ENCODE measurements around the gene RDH13. TPM values are rescaled to one million over a fixed set of nuclear protein-coding genes. Genes with fewer than 3 reads are reported as not detected.

RDH13 gene
- total RNA-seq, 1 donor from 2014 or later = 37.3 TPM

DNA sequence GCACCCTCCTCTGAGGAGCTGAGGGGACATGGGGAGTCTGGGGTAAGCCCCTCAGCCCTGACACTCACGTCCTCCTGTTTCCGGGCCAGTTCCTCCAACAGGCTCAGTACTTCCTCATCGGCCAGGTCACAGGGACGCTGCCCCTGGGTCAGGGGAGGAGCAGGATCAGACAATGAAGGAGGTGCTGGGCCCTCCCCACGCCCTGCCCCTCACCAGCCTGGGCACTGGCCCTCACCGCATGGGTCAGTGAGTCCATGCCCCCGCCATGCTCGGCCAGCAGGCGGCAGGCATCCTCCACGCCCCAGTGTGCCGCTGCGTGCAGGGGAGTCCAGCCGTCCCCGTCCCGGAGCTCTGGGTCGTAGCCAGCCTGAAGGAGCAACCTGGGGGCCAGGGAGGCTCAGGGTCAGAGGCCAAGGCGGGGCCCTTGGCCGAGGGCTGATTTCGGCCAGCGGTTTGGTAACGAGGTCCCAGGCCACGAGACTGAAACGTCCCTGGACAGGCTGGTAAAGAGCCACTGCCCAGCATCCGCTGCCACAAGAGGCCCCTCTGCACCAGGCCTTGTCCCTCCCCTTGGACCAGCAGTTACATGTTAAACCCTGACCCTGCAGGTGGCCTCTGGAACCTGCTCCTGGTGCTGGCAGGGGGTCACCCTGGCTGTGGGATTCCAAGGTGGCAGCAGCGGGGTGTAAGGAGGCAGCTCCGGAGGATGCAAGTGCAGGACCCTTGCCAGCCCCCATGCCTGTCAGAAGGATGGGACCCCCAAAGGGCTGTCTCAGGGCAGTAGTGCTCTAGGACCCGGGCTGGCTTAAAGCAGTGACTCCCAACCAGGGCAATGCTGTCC lies 36.0 kb upstream of the RDH13 start:
- TF ChIP-seq CTCF (IDR thresholded peaks at IDR 0.05) (no peak), POLR2A (IDR thresholded peaks at IDR 0.05) (no peak)
- Histone ChIP-seq H3K27ac (peak overlapping the region; percentile 34), H3K4me3 (no peak overlapping the region), H3K9me3 (no peaks in the 10 kb centered on the region), H3K27me3 (no peaks in the 10 kb centered on the region), H3K36me3 (peaks cover 0 to 58% of the 10 kb centered on the region in 2 donors), H3K4me1 (no peaks in the 10 kb centered on the region)
- DNase-seq (ENCODE audit: extremely low spot score in 2 of 2) = no peak
- intact Hi-C loops (cut with DNase I) = no loop called here

DNA sequence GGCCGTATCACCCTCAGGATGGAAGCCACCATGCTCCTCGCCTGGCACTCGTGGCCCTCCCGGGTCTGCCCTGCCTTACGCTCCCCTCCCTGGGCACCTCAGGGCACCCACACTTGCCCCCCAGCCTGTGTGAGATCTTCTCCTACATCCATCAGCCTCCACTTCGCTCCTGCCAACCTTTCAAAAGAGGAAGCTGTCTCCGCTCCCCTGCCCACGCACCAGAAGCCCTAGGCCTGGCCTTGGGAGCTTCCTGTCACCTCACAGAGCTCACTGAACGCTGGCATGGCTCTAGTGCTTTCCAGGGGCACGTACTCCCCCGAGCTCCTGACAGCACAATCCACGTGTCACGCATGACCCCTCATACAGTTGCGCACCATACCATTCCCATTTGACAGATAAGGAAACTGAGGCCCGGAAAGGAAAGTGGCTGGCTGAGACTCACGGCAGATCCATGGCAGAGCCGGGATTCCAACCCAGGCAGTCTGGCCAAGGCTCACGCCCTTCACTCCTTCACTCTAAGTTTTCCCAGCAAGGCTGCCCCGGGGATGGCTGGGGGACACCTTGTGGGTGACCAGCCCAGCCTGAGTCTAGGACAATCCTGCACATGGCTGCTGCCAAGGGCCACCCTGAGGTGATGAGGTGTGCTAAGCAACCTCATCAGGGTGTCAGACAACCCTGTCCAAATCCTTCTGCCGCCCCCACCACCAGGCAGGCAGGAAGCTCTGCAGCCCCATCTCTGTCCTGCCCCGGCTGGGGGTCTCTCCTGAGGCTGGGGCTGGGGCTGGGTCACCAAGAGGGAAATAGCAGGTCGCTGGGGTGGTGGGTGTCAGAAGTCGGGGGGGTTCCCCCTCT lies 35.1 kb upstream of the RDH13 start:
- intact Hi-C loops (cut with DNase I) = no loop called here
- H3K36me3 ChIP-seq = peaks cover 0 to 51% of the 10 kb centered on the region in 2 donors
- H3K4me3 ChIP-seq = no peak overlapping the region
- no peak overlapping the region for H3K27ac ChIP-seq
- no peak for DNase-seq (ENCODE audit: extremely low spot score in 2 of 2)
- H3K4me1 ChIP-seq = no peaks in the 10 kb centered on the region
- no peak for TF ChIP-seq CTCF (IDR thresholded peaks at IDR 0.05)
- TF ChIP-seq POLR2A (IDR thresholded peaks at IDR 0.05) = no peak
- no peak for TF ChIP-seq POLR2AphosphoS5 (IDR thresholded peaks at IDR 0.05; ENCODE audit: insufficient read depth in 1 of 2, low read depth in 1 of 2)
- no peaks in the 10 kb centered on the region for H3K9me3 ChIP-seq
- no peaks in the 10 kb centered on the region for H3K27me3 ChIP-seq

DNA sequence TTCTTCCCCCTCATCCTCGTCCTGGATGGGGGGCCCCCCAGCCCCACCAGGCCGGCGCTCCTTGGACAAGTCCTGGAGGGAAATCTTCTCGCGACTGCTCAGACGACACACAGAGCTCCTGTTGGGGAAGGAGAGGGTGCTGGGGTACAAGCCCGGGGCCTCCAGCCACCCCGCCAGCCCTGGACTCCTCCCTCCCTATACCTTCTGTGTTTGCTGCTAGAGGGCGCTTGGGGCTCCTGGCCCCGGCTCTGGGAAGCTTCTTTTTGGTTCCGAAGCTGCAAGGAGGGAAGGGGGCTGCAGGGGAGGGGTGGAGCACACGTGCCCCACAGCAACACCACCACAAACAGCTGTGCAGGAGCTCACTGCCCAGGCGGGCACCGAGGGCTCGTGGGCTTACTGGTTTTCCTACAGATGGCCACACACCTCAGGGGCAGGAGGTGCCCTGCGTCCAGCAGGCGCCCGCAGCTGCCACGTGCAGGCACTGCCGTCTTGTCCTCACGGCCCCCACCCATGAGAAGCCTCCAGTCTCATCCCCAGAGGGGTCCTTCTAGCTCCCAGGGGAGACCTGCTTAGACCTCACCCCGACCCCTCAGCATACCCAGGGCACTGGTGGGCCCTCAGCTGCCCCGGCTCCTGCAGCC lies 33.2 kb upstream of the RDH13 start:
- H3K27ac ChIP-seq = no peak overlapping the region
- H3K4me1 ChIP-seq = no peaks in the 10 kb centered on the region
- intact Hi-C loops (cut with DNase I) = no loop called here
- H3K4me3 ChIP-seq = no peak overlapping the region
- no peaks in the 10 kb centered on the region for H3K9me3 ChIP-seq
- H3K27me3 ChIP-seq = no peaks in the 10 kb centered on the region
- no peak for TF ChIP-seq POLR2A (IDR thresholded peaks at IDR 0.05)
- TF ChIP-seq CTCF (IDR thresholded peaks at IDR 0.05) = no peak
- no peak for TF ChIP-seq POLR2AphosphoS5 (IDR thresholded peaks at IDR 0.05; ENCODE audit: insufficient read depth in 1 of 2, low read depth in 1 of 2)
- peaks cover under 1 to 51% of the 10 kb centered on the region in 2 donors for H3K36me3 ChIP-seq
- DNase-seq (ENCODE audit: extremely low spot score in 2 of 2) = no peak

DNA sequence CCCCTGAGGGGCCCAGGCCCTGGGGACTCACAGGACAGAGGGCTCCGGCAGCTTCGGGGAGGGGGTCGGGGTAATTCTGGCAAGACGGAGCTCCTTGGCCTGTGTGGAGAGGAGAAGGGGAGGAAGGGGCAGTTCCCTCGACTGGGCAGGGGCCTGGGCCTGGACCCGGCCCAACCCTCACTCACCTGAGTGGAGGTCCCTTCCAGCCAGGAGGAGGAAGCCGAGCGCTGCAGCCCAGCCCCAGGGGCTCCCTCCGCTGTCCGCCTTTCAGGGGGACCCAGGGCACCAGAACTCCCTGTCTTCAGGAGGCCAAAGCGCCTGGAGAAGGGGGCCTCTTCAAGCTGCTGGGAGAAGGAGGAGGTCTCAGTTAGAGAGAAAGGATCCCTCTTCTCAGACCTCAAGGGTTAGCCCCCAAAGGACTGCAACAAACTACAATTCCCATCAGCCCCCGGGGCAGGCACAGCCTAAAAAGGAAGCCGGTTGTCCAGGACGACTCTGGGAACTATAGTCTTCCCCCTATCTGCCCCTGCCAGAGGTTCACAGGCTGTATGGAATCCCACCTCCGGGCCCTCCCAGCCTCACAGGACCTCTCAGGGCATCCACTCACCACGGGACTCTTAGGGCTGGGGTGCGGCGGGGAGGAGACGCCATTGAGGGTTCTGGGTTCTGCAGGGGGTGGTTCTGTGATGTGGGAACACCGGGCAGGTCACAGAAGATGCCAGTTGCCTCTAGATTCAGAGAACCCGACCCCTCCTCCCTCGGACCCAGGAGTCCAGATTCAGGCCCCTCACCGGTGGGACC lies 32.5 kb upstream of the RDH13 start:
- H3K9me3 ChIP-seq = no peaks in the 10 kb centered on the region
- peaks cover 4 to 58% of the 10 kb centered on the region in 2 donors for H3K36me3 ChIP-seq
- no peaks in the 10 kb centered on the region for H3K4me1 ChIP-seq
- intact Hi-C loops (cut with DNase I) = no loop called here
- no peaks in the 10 kb centered on the region for H3K27me3 ChIP-seq
- no peak overlapping the region for H3K27ac ChIP-seq
- DNase-seq (ENCODE audit: extremely low spot score in 2 of 2) = no peak
- H3K4me3 ChIP-seq = no peak overlapping the region
- TF ChIP-seq POLR2A (IDR thresholded peaks at IDR 0.05) = no peak

Measured in vagina (tissue), 2 donors.